ENCODE data around the gene STK26. TPM values are rescaled to one million over a fixed set of nuclear protein-coding genes. Genes with fewer than 3 reads are reported as not detected.
A peak's percentile ranks its signal among the peaks of the same experiment; 100 is the strongest.

STK26 gene
- total and polyA plus RNA-seq, 2 of the 4 experiments (the other 2 are of a cell fraction), result 0.17 to 0.18 TPM

GRCh38 chrX:132092439-132093065 is 69.5 kb downstream of the STK26 start:
- H3K18ac ChIP-seq (ENCODE audit: low read depth, low read length), result no peak overlapping the region
- H3K4me1 ChIP-seq (ENCODE audit: control insufficient read depth, insufficient read depth, low read length), result no peaks in the 10 kb centered on the region
- no peak overlapping the region for H3K4me2 ChIP-seq (ENCODE audit: low read depth, low read length)
- peak overlapping the region; percentile 36 for H2AFZ ChIP-seq (replicated peaks; ENCODE audit: low read length, poor library complexity)
- no peaks in the 10 kb centered on the region for H3K9me3 ChIP-seq (ENCODE audit: control insufficient read depth, insufficient read depth, low read length)
- H3K9ac ChIP-seq (ENCODE audit: low read depth, low read length), result no peak overlapping the region
- H2BK5ac ChIP-seq (ENCODE audit: low read depth, low read length, poor library complexity, severe bottlenecking), result no peak overlapping the region
- POLR2A ChIA-PET (ENCODE audit: unreplicated experiment), result no interaction called here
- no peaks in the 10 kb centered on the region; the same call in 1 of the 2 replicates for H4K20me1 ChIP-seq (ENCODE audit: insufficient read depth, low read length)
- H3K56ac ChIP-seq (ENCODE audit: extremely low read depth, insufficient read depth, low read length), result no peak overlapping the region
- no peak overlapping the region for H2BK15ac ChIP-seq (ENCODE audit: low read depth, low read length)
- H2AK9ac ChIP-seq (replicated peaks; ENCODE audit: low read depth, low read length, poor library complexity), result no peak overlapping the region
- no peak overlapping the region for H2AK5ac ChIP-seq (ENCODE audit: low read depth, low read length)
- H3K4me3 ChIP-seq (ENCODE audit: insufficient read depth, low read depth, low read length), result no peak overlapping the region
- DNase-seq (peak; percentile 61), ATAC-seq (ENCODE audit: low read depth) (peak; percentile 94)
- H3K4ac ChIP-seq (ENCODE audit: low read depth, low read length), result no peak overlapping the region
- CTCF ChIA-PET, result interaction anchor here (0.5 to 1.2 kb wide), 14 partner anchors 8 to 539 kb away, joined by 3 to 22 read pairs (median 4); partner anchors contain the start of gene RAP2C
- no TSS peak for BruUV-seq (replicated peaks)
- no peaks in the 10 kb centered on the region for H3K9me1 ChIP-seq (ENCODE audit: insufficient read depth, low read length)
- H4K5ac ChIP-seq (ENCODE audit: low read depth, low read length), result no peak overlapping the region
- H4K91ac ChIP-seq (ENCODE audit: insufficient read depth, low read depth, low read length), result no peak overlapping the region
- no peak overlapping the region for H2BK20ac ChIP-seq (ENCODE audit: low read depth, low read length)
- H4K8ac ChIP-seq (ENCODE audit: low read depth in 2 of 2, low read length in 2 of 2), result no peak overlapping the region
- no peak overlapping the region for H3K23ac ChIP-seq (ENCODE audit: low read depth, low read length)
- H2BK120ac ChIP-seq (ENCODE audit: low read depth, low read length), result no peak overlapping the region
- dilution Hi-C loops (cut with HindIII; ENCODE audit: low sequenced_read_pairs, unreplicated experiment), result no loop called here
- in situ Hi-C loops (cut with MboI; ENCODE audit: low sequenced_read_pairs), result no loop called here
- H3K27me3 ChIP-seq (ENCODE audit: control insufficient read depth, insufficient read depth, low read length), result peaks cover 11% of the 10 kb centered on the region
- intact Hi-C loops (cut with micrococcal nuclease), result loop anchor here (1.0 kb wide), 3 partner anchors 127 to 539 kb away; partner anchors contain the start of gene RAP2C
- 79% methylated on average over 2 of the region's 7 CpGs; no CpG with 5 or more reads in 1 of the 2 experiments for WGBS, 2 experiments (ENCODE audit: extremely low coverage in 2 of 2, insufficient read length in 1 of 2)
- no peak for TF ChIP-seq MXI1 (IDR thresholded peaks at IDR 0.05; ENCODE audit: borderline replicate concordance, low read depth, low read length)
- peak; percentile 38 for TF ChIP-seq SMC3 (IDR thresholded peaks at IDR 0.05; ENCODE audit: low read depth, low read length)
- TF ChIP-seq POLR2A (IDR thresholded peaks at IDR 0.05; ENCODE audit: low read depth, low read length), result no peak
- no peak for TF ChIP-seq NFE2L2 (IDR thresholded peaks at IDR 0.05; ENCODE audit: low read depth, low read length)
- peak; percentile 62 for TF ChIP-seq RAD21 (IDR thresholded peaks at IDR 0.05; ENCODE audit: low read length)
- TF ChIP-seq RFX5 (IDR thresholded peaks at IDR 0.05; ENCODE audit: low read depth, low read length), result no peak
- TF ChIP-seq, protein P1, sequence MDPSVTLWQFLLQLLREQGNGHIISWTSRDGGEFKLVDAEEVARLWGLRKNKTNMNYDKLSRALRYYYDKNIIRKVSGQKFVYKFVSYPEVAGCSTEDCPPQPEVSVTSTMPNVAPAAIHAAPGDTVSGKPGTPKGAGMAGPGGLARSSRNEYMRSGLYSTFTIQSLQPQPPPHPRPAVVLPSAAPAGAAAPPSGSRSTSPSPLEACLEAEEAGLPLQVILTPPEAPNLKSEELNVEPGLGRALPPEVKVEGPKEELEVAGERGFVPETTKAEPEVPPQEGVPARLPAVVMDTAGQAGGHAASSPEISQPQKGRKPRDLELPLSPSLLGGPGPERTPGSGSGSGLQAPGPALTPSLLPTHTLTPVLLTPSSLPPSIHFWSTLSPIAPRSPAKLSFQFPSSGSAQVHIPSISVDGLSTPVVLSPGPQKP (IDR thresholded peaks at IDR 0.05; ENCODE audit: borderline replicate concordance, low read depth, low read length), result no peak
- no peak for TF ChIP-seq FOS (IDR thresholded peaks at IDR 0.05; ENCODE audit: low read depth, low read length)
- no peak for TF ChIP-seq CEBPB (IDR thresholded peaks at IDR 0.05; ENCODE audit: low read depth, low read length)
- TF ChIP-seq, protein P2, sequence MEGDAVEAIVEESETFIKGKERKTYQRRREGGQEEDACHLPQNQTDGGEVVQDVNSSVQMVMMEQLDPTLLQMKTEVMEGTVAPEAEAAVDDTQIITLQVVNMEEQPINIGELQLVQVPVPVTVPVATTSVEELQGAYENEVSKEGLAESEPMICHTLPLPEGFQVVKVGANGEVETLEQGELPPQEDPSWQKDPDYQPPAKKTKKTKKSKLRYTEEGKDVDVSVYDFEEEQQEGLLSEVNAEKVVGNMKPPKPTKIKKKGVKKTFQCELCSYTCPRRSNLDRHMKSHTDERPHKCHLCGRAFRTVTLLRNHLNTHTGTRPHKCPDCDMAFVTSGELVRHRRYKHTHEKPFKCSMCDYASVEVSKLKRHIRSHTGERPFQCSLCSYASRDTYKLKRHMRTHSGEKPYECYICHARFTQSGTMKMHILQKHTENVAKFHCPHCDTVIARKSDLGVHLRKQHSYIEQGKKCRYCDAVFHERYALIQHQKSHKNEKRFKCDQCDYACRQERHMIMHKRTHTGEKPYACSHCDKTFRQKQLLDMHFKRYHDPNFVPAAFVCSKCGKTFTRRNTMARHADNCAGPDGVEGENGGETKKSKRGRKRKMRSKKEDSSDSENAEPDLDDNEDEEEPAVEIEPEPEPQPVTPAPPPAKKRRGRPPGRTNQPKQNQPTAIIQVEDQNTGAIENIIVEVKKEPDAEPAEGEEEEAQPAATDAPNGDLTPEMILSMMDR (conservative IDR thresholded peaks at IDR 0.05; ENCODE audit: low read depth, low read length), result peak; percentile 67
- no peak for TF ChIP-seq MAZ (IDR thresholded peaks at IDR 0.05; ENCODE audit: borderline replicate concordance, low read depth, low read length)
- H3K27ac ChIP-seq (ENCODE audit: insufficient read depth, low read length), result no peak overlapping the region
- no peaks in the 10 kb centered on the region for H3K79me1 ChIP-seq (ENCODE audit: low read depth in 1 of 2, low read length in 2 of 2)
- no peaks in the 10 kb centered on the region for H3K36me3 ChIP-seq (ENCODE audit: control insufficient read depth, insufficient read depth, low read length)
- H3K14ac ChIP-seq (replicated peaks; ENCODE audit: low read depth, low read length), result no peak overlapping the region
